HFF-Myc (cell line): Measurements from ENCODE around the gene RAB10.
"Not testable (repeated sequence)": the region's sequence is repeated elsewhere in the genome, so short reads cannot be mapped to it uniquely, and the experiment has no call there.

Experiments
- DNase-seq: peaks from one replicate; pipeline ENCODE4 v3.0.0-alpha.2; 2011; ENCODE audit warnings: low read depth; ENCODE audit errors: extremely low read depth
- H3K4me3 ChIP-seq: replicated peaks from 2 replicates; pipeline ENCODE4 v1.5.1; 2011; ENCODE audit warnings: low read depth, mild to moderate bottlenecking, control low read depth, low read length
- CTCF ChIP-seq: IDR thresholded peaks from 2 replicates; pipeline ENCODE4 v1.5.1; 2012; ENCODE audit warnings: mild to moderate bottlenecking, low read depth, low read length, control low read depth; ENCODE audit errors: missing control alignments

The RAB10 gene

GRCh38 chr2:26099933-26100332 is 66.0 kb downstream of the RAB10 start:
- no peak for DNase-seq
- no peak for TF ChIP-seq CTCF
- no peak overlapping the region for H3K4me3 ChIP-seq

- no peak overlapping the region for H3K4me3 ChIP-seq
- DNase-seq, result no peak
- no peak for TF ChIP-seq CTCF
These were observed 66.5 kb downstream of the RAB10 start for GRCh38 chr2:26100384-26100783.

GRCh38 chr2:26103752-26104151 is 69.9 kb downstream of the RAB10 start:
- no peak overlapping the region for H3K4me3 ChIP-seq
- DNase-seq, result no peak
- no peak for TF ChIP-seq CTCF

DNA sequence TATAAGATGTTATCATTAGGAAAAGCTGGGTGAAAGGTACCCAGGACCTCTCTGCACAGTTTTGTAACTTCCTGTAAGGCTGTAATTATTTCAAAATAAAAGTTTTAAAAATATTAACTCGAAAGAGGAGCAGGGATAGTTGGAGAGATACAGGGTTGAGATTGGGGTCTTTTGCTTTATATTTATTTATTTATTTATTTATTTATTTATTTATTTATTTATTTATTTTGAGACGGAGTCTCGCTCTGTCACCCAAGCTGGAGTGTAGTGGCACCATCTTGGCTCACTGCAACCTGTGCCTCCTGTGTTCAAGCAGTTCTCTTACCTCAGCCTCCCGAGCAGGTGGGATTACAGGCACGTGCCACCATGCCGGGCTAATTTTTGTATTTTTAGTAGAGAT is 74.8 kb downstream of the RAB10 start:
- not testable (repeated sequence) for DNase-seq, H3K4me3 ChIP-seq

GRCh38 chr2:26112201-26112600 is 78.3 kb downstream of the RAB10 start:
- DNase-seq, result no peak
- H3K4me3 ChIP-seq, result no peak overlapping the region
- TF ChIP-seq CTCF, result no peak

DNA sequence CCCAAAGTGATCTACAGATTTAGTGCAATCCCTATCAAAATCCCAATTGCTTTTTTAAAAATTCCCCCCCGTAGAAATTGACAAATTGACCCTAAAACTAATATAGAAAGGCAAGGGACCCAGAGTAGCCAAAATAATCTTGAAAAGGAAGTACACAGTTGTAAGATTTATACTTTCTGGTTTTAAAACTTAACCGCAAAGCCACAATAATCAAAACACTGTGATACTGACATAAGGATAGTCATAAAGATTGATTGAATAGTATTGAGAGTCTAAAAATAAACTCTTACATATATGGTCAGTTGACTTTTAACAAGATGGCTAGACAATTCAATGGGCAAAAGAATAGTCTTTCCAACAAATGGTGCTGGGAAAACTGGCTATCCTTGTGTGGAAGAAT is 80.3 kb downstream of the RAB10 start:
- no peak for DNase-seq
- H3K4me3 ChIP-seq, result no peak overlapping the region
- no peak for TF ChIP-seq CTCF

GRCh38 chr2:26118682-26119081 is 84.8 kb downstream of the RAB10 start:
- no peak for DNase-seq
- no peak overlapping the region for H3K4me3 ChIP-seq
- no peak for TF ChIP-seq CTCF
